GM13977 (cell line): Measurements from ENCODE around the gene ALS2CL.

Experiments used
- DNase-seq: peaks from one replicate; pipeline ENCODE4 v3.0.0; 2012; ENCODE audit warnings: low spot score
- in situ Hi-C: fragments of 300-500 bp; cut with MboI; formaldehyde crosslinking; loops from one replicate; pipeline ENCODE4 v1.12.0; 2022; ENCODE audit warnings: low sequenced_read_pairs, low pct_unique_long_range_greater_than_20kb, mixed read lengths, inconsistent platforms; ENCODE audit not compliant: unreplicated experiment
- TF ChIP-seq, protein P1 (sequence below): IDR thresholded peaks from 2 replicates; pipeline ENCODE4 v1.5.1; 2012; ENCODE audit warnings: mild to moderate bottlenecking, control low read depth; ENCODE audit not compliant: insufficient read depth; ENCODE audit errors: extremely low read depth, missing control alignments

The ALS2CL gene

DNA sequence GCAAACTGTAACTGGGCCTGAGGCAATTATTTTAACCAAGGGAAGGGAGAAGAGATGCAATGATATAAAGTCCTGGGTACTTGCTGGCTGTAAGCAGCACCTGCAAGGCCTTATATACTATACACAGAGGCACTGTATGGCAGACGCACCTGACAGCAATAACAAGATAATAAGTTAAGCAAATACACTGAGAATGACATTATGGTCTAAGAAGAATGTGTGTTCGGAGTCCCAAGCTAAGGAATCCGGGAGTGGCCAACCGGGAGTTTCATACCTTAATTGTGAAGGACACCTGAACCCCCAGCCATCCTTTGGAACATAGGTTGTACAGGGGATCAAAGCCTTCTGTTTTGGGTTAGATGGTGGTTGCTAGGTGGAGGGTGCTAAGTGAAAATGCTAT is 67.4 kb downstream of the ALS2CL start:
- DNase-seq, result no peak
- in situ Hi-C loops, result no loop called here
- TF ChIP-seq, protein P1, sequence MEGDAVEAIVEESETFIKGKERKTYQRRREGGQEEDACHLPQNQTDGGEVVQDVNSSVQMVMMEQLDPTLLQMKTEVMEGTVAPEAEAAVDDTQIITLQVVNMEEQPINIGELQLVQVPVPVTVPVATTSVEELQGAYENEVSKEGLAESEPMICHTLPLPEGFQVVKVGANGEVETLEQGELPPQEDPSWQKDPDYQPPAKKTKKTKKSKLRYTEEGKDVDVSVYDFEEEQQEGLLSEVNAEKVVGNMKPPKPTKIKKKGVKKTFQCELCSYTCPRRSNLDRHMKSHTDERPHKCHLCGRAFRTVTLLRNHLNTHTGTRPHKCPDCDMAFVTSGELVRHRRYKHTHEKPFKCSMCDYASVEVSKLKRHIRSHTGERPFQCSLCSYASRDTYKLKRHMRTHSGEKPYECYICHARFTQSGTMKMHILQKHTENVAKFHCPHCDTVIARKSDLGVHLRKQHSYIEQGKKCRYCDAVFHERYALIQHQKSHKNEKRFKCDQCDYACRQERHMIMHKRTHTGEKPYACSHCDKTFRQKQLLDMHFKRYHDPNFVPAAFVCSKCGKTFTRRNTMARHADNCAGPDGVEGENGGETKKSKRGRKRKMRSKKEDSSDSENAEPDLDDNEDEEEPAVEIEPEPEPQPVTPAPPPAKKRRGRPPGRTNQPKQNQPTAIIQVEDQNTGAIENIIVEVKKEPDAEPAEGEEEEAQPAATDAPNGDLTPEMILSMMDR, result no peak

DNA sequence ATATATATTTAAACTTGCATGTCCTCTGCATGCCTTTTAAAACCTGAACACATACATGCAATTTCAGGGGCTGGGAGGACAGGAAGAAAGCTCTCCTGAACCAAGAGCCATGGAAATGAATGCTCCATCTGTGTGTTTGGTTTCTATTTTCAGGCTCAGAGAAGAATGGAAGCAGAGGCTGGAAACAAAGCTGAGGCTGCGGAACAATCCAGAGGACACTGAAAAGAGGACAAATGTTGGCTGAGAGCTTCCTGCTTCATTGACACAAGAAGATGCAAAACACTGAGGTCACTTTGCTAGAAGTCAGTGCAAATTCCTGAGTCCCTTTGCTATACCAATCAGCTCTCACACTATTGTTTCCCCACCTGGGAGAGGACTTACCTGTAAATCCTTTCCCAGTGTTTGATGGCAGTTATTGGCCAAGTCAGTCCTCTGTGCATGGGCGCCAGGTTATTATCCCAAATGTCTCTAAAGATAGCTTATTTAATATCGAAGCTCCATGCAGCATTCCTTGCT is 68.4 kb downstream of the ALS2CL start:
- DNase-seq, result no peak
- TF ChIP-seq, protein P1, result no peak
- in situ Hi-C loops, result no loop called here

DNA sequence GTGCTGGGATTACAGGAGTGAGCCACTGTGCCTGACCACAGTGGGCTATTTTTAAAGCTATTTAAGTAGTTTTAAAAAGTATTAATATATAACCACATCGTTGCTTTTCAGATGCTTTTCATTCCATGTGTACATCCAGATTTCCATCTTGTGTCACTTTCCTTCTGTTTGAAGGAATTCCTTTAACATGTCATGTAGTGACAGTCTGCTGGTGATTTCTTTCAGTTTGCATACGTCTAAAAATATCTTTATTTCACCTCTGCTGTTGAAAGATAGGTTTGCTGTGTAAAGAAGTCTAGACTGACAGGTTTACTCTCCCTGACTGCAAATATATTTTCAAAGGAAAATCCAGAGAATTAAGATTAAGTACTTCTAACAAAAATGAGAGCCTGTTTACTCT is 68.9 kb downstream of the ALS2CL start:
- TF ChIP-seq, protein P1, result no peak
- no peak for DNase-seq
- in situ Hi-C loops, result no loop called here

DNA sequence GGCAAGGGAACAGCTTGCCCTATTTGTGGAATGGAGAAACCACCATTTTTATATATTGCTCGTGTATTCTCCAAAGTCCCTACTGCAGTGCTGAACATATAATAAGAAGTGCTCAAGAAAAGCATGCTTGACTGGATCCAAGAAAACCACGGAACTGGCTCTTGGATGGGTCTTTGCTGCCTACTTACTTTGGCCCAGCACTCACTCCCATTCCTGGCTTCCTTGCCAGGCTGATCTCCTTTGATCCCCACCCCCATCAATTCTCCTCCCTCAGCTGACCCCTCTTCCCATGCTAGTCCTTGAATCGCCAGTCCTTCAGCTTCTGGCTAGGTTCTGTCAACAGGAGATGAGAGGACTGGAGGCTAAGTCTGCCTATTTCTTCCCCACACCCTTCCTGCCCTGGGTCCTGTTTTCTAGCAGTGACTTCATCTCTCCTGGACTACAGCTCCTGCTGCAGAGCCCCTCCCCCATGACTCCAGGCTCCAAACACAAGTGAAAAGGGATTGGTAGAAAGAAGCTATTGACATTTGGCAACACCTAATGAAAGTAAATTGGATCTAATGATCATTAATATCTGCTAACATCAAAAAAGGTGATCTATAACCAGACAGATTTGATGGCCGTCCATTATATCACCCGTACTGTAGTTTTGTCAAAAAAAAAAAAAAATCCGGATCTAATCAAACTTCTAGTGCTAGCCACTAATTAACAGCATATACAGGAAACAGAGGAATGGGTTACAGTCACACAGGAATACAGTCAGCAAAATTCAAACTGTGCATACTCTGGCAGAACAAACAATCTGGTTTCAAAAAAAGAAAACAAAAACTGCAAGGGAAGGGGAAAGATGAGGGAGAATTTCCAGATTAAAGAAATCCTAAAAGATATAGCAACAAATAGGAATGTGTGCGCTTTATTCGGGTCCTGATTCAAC is 73.4 kb downstream of the ALS2CL start:
- in situ Hi-C loops, result no loop called here
- TF ChIP-seq, protein P1, result no peak
- DNase-seq, result no peak
